Activated CD4-positive, CD25-positive, alpha-beta regulatory T cell (primary cell): Measurements from ENCODE around the gene SLC2A10.

Experiments
- DNase-seq, 4 experiments: peaks; one replicate each; lab custom pipeline; 2025; lab: John Stamatoyannopoulos, UW

SLC2A10 gene

DNA sequence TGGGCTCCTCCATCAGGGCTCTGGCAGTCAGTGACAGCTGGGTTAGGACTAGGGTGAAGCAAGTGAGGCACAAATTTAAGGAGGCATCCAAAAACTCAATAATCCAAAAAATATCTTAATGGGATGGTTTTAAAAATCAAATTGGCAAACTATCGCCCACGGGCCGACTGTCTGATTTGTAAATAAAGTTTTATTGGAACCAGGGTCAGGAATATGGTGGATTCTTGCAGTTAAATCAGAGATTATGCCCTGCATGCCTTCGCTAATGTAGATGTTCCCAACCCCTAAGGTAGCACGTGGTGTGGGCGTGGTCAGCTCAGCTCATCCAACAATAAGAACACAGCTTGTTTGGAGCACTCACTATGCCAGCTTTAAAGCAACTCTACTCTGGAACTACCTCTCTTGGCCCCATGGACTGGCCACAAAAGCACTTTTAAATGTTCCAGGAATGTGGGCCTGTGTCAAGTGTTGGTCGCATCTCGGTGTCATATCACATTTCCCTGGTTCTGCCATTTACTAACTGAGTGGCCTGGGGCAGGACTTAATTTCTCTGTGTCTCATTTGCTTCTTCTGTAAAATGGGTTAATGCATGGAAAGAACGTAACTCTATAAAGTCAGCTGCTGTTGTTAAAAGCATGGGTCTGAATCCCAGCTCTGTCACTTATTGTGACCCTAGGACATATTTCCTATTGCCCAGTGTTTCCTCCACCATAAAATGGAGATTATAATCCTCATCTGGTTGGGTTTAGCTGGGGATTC is 27.2 kb upstream of the SLC2A10 start:
- no peak for DNase-seq

DNA sequence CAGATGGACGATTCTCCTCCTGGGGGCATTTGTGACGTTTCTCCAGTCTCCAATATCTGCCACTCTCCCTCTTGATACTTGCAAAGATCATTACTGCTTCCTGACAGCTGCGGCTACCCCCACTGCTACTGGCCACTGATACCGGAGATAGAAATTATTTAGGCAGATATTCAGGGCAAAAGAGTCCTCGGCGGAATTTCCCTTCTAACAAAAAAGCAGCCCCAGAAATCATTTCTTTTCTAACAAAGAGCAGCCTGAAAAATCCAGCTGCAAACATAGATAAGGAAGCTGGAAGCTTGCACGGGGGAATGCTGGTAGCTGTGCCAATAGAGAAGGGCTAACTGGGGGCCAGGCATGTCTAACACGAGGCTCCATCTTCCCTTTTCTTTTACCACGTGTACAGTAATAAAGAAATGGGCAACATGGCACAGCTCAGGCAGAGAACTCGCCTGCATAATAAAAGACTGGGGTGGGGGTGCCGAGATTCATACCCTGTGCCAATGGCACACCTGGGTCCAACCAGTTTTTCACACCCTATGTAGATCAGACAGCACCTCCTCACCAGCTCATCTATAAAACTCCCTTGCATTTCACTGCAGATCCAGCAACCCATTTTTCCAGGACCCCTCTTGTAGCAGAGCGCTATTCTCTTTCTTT is 26.3 kb upstream of the SLC2A10 start:
- no peak for DNase-seq

DNA sequence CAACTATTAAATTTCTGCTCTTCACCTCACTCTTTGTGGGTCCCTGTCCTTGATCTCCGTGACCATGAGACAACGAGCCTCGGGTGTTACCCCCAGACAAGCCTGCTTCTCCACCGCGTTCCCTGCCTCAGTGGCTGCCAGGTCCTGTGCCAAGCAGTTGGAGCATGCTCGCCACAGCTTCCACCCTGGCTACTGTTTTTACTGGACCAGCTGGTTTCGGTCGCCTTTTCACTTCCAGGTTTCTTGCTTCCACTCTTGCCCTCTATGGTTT is 25.8 kb upstream of the SLC2A10 start:
- DNase-seq: no peak

DNA sequence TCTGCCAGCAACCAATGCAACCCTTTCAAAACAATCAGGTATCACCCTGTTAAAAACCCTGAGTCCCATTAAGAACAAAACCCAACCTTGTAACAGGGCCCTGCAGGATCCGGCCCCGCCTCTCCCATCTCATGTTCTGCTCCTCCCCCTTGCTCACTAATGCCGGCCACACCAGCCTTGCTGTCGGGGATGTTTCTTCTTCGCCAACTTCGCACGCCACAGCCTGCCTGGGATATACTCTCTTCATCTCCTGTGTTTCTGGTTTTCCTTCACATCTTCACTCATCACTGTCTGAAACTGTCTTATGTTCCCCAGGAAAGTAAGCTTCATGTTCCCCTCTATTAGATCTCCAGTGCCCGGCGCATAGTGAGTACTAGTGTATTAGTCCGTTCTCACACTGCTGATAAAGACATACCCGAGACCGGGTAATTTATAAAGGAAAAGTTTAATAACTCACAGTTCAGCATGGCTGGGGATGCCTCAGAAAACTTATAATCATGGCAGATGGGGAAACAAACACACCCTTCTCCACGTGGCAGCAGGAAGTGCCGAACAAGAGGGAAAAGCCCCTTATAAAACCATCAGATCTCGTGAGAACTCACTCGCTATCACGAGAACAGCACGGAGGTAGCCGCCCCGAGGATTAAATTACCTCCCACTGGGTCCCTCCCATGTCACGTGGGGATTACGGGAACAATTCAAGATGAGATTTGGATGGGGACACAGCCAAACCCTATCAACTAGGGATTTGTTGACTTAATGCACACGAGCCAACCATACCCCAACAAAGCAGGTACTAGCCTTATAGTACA is 25.3 kb upstream of the SLC2A10 start:
- no peak for DNase-seq

DNA sequence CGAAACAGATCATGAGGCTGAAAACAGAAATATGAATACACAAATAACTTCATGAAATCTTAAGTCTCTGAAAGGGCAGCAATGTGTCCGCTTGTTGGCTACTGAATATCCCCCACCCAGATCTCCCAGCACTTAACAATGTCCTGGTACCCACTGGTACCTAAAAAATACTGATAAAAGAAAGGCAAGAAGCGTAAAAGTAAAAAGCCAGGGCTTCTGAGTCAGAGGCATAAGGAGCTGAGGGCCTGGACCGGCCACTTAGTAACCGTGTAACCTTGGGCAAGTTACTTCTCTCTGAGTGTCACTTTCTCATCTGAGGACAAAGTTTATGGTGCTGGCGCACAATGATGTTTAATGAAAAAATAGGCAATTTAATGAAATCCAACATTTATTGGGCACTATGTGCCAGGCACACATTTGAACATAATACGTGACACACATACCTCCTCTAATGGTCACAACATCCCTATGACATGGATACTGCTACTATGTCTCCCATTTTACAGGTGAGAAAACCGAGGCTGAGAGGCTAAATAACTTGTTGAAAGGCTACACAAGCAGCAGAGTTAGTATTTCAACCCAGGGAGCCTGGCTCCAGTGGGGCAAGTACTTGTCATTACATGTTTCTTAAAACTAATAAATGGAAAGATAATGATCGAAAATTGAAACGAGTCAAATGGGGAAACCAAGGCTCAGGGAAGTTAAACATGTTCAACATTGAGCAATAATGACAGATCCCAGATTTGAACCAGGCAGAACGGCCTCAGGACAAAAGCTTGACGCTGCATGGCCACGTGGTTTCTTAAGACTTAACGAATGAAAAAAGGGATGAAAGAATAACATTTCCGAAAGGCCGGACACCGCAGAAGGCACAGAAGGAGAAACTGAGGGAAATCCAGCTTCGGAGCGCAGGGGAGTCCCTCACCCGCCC is 21.0 kb upstream of the SLC2A10 start:
- DNase-seq: no peak

DNA sequence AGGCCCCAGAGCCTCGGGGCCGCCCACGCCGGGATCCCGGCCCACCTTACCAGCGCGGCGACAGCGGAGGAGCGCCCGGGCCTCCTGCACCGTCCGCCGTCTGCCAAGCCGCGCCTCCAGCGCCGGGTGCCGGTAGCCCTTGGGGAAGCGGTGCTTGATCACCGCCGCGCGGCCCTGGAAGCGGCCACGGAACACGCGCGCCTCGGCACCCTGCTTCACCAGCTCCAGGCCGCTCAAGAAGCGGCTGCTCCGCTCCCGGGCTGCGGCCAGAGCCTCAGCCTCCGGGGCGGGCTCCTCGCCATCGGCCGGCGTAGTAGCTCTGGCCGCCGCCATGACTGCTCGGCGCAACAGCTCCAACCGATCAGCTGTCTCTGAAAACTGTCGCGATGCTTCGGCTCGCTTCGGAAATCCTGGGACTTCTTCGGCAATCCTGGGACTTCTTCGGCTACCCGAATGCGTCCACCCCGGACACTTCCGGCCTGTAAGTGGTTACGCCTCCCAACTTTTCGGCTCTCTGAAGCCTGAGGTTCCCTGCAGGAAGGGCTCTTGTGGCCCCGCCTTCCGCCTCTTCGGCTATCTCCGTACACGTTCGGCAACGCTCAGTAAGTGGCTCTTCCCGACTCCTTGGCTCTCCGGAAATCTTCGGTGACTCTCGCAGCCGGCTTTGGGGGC is 20.2 kb upstream of the SLC2A10 start, which contains the start of gene TP53RK:
TSS of gene TP53RK (minus strand) at position 363 of the 672 bp plus-strand sequence. CDS start at position 333, 30 bp downstream.
- peak; percentile 86 to 93 (median 88) for DNase-seq

DNA sequence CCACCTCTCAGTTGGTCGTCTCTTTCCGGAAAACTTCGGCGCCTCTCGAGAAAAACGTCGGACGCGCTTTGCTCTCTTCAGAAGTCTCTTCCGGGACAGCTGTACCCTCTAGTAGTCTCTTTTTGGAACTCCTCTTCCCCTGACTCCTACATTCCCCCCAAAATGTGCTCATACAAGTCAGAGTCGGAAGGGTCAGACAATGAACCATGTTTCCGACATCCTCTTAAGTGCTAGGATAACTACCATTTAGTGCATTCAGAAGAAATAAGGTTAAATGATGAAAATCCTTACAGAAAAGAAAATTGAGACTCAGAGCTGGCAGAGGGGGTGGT is 19.7 kb upstream of the SLC2A10 start:
- no peak for DNase-seq

DNA sequence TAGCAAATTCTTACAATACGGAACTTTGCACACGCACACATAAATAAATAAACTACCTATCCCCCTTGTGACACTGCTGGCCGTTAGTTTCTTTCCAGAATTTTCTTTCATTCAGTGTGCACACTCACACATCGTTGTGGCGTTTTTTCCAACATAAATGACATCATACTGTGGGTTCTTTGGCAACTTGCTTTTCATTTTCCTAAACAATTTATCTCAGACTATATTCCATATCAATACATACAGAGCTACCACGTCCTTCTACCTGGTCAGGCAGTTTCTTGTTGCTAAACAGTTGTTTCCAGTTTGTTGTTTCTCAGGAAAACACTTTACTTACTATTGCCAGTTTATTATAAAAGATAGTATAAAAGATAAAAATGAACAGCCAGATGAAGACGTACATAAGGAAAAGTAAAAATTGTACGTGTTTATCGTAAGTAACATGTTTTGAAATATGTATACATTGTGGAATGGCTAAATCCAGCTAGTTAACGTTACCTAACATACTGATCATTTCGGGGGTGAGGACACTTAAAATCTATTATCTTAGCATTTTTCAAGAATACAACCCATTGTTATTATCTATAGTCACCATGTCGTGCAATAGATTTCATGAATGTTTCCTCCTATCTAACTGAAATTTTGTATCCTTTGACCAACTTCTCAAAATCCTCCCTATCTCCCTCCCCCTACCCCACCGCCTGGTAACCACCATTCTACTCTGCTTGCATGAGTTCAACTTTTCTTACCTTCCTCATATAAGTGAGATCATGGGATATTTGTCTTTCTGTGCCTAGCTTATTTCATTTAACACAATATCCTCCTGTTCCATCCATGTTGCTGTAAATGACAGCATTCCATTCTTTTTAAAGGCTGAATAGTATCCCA is 19.0 kb upstream of the SLC2A10 start:
- no peak for DNase-seq

DNA sequence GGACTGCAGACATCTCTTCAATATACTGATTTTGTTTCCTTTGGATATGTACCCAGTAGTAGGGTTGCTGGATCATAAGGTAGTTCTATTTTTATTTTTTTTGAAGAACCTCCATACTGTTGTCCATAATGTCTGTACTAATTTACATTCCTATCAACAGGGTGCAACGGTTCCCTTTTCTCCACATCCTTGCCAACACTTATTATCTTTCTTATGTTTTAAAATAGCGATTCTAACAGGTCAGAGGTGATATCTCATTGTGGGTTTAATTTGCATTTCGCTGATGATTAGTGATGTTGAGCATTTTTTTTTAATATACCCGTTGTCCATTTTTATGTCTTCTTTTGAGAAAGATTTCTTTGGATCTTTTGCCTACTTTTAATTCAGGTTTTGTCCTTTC is 18.3 kb upstream of the SLC2A10 start:
- DNase-seq: no peak

DNA sequence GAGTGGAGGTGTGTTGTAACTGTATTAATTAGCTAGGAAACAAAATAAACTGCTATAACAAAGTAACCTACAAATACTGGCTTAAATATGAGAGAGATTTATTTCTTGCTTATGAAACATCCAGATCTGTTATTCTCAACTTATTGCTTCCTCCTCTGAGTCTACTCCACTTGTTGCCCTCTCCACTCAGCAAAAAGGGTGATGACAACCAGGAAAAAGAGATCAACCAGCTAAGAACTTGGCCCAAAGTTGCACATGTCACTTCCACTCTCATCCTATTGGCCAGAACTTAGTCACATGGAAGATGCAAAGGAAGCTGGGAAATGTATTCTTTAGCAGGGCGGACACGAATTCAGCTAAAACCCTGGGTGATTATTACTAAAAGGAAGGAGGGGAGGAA is 15.0 kb upstream of the SLC2A10 start:
- no peak for DNase-seq

DNA sequence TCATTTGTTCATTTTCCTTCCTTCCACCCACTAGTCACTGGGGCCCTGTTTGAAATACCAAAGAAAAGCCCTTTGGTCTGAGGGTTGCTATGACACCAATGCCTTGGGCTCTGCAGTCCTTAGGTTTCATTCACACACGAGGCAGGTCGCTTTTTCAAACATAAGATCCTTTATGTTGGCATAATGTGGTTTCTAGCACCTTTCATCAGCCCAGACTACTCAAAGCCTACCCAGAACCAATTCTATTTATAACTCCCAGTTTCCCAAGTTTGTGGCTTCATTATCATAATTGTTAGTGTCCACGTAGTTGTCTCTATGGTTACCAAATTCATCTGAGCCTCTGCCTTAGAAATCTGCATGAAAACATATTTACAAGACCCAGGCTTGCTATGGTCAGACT is 13.6 kb upstream of the SLC2A10 start:
- DNase-seq: no peak

DNA sequence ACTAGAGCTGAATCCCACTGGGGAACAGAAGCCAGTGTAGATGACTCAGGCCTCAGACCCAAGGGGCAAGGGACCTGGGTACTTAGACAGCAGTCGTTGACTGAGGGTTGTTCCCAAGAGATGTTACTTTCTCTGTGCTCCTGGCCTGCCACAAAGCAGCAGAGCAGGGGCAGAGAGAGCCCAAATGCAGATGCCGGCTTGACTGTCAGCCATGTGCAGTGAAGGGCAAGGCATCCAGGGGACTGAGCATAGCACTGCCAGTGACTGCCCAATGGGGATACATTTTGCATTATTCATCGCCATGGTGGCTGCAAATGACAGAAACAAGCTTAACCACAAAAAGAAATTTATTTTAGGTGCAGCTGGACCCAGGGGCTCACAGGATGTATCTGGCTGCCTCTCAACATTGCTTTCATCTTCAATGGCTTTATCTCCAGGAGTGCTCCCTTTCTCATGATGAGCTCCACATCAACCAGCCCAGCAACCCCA is 12.6 kb upstream of the SLC2A10 start:
- no peak for DNase-seq

DNA sequence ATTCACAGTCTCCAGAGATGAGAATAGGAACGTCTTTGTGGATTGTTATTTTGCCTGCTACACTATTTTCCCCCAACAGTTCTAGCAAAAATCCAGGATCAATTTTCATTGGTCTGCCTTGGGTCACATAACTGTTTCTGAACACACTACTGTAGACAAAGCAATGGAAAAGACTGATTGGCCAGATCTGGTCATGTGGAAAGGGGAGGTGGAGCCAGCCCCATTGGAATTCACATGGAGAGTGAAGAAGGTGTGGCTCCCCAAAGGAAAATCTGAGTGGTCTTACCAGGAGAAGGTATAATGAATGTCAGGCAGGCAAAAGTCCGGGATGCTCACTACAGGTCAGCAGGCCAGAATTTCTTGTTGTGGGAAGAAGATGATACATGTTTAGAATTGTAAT is 10.7 kb upstream of the SLC2A10 start:
- no peak for DNase-seq

DNA sequence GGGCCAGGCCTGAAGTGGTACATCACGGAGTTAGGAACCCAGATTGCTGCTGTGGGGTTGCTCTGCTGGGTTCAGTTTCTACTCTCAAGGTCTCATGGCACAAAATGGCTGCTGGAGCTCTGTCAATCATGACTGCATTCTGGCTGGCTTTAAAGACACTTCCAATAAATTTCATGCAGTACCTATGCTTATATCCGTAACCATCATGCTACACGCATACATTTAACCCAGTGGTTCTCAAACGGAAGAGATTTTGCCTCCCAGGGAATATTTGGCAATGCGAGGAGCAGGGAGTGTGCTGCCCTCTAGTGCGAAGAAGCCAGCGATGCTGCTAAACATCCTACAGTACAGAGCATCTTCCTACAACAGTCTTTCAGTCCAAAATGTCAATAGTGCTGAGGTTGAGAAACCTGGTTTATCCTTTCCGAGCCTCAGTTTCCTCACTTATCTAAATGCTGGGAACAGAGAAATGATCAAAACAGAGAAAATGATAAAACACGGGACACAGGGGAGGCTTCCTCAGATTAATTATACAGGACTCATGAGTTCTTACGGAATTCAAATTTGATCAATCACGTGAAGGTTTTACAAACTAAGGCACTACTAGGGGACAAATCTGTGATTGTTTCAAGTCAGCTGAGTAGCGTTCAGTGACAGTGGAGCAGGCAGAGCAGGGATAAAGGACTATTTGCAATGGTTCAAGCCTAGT is 9.6 kb upstream of the SLC2A10 start:
- DNase-seq: no peak

DNA sequence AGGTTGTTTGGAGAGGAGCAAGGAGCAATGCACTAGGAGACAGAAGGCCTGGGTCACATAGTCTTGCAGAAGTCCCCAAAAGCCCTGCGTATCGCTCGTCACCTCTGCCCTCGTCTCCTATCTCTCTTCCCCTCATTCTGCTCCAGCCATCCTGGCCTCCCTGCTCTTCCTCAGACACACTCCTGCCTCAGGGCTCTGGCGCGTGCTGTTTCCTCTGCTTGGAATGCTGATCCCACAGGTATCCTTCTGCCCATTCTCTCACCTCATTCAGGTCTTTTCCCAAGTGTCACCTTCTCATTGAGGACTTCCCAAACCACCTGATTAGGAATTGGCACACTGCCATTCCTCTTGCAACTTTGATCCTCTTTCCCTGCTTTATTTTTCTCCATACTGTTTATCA is 9.0 kb upstream of the SLC2A10 start:
- DNase-seq: no peak

DNA sequence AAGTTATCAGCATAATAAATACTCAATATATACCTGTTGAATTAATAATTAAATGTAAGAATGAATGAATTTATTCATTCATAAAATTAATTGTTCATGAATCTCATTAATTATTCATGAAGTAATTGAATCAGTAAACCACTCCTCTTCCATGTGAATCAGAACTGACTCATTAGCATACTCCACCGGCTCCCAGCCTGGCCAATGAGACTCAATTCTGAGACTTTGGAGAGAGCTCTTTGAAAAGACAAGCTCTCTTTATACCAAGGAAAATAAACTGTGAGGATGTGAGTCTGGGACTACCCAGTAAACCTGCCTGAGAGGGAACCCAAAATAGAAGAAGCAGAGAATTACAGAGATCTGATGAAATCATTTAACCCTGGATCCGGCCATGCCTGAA is 8.4 kb upstream of the SLC2A10 start:
- no peak for DNase-seq

DNA sequence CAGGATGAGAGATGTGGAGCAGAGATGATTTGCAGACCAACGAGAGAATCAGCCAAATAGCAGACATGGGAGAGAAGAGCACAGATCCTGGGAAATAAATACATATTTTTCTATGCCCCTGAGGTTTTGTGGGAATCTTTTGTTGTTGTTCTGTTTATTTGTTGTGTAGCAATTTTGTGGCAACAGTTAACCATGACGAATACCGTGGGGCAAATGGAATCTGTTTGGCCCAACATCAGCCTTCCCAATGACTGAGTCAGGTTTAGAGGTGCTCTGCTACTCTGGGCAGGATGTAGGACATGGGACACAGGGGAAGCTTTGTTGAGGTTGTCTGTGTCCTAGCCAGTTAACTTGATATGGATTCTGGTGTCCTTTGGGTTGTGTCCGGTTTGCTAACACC is 7.9 kb upstream of the SLC2A10 start:
- DNase-seq: no peak

DNA sequence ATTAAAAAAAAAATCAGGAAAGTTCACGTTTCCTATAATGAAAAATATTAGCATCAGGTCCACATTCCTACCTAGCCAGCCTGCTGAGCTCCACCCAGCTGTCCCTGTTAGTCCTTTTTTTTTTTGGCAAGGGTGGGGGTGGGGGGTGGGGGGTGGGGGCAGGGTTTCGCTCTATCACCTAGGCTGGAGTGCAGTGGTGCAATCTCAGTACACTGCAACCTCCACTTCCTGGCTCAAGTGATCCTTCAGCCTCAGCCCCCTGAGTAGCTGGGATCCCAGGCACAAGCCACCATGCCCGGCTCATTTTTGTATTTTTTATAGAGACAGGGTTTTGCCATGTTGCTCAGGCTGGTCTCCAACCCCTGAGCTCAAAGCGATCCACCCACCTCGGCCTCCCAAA is 7.5 kb upstream of the SLC2A10 start:
- DNase-seq: no peak

DNA sequence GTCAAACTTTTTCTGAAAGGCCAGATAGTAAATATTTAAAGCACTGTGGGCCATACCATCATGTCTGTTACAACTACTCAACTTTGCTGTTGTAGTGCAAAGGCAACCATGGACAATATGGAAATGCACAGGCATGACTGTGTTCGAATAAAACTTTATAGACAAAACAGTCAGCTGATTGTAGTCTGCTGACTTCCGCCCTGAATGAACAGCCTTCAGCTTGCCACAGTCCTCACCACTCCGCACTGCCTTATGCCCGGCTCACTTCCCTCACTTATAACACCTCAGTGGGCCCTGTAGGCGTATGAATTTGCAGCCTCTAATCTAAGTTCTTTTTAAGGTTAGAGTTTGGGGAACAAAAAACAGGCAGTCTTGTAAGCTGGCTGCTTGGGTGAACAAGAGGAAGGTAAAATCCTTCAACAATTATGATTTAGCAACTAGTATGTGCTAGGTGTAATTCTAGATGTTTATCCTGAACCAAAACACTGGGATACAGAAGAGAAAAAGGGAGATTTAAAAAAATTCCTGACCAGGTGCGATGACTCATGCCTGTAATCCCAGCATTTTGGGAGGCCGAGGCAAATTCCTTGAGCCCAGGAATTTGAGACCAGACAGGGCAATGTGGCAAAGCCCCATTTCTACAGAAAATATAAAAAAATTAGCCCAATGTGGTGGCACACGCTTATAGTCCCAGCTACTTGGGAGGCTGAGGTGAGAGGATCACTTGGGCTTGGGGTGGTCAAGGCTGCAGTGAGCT is 6.8 kb upstream of the SLC2A10 start:
- no peak for DNase-seq
